Left ventricle myocardium superior (tissue), 1 donor: ENCODE measurements around the gene ANG. TPM values are rescaled to one million over a fixed set of nuclear protein-coding genes. Genes with fewer than 3 reads are reported as not detected.

Experiments used
- ATAC-seq: fragments of 200-7000 bp; cut with Tn5 transposase; one replicate; pipeline ENCODE4 v1.9.1; 2020; ENCODE audit warnings: mild to moderate bottlenecking, moderate library complexity
- DNase-seq: peaks from one replicate; pipeline ENCODE4 v3.0.0-alpha.2; 2020
- intact Hi-C: fragments of 100-400 bp; cut with micrococcal nuclease; formaldehyde crosslinking; loops from one replicate; pipeline ENCODE4 v1.11.0; 2022
- total RNA-seq: library from RNA; stranded (reverse); fragmentation: NEBNext Ultra II Directional; extraction: Animal tissue kit (Norgen Biotek cat#: 25700); gene quantifications from one replicate; pipeline ENCODE4 v1.2.1, GENCODE V29; 2021
- donor health status: DM: no; HTN: yes; CAD: no; lungs with severe emphysema.

The ANG gene
- total RNA-seq, 1 donor from 2014 or later = 4.0 TPM

- ATAC-seq = no peak
- DNase-seq = no peak
- intact Hi-C loops = no loop called here
These were observed 19.6 kb upstream of the ANG start for GRCh38 chr14:20668969-20669368.

DNA sequence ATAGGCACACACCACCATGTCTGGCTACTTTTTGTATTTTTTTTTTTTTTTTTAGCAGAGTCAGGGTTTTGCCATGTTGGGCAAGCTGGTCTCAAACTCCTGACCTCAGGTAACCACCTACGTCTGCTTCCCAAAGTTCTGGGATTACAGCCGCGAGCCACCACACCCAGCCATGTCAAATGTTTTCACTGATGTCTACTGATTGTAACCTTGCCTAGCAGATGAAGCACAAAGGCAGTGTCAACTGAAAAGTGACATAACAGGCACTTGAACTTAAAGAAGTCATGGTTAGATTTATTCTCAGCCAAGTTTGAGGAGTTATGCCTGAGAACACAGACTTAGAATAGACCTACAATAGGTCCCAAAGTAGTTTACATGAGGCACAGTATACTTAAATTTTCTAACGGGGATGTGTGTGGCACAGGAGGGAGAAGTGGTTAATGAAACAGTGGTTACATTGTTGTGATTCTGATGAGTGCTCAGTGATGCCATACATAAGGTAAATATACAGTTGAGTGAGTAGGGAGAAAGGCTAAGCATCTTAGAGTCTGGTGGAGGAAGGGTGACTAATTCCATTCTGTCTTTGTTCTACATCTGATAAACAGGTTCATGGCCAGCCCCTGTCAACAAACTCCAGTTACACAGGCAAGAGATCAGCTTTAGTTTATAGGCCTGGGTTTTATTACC is 16.8 kb upstream of the ANG start:
- DNase-seq (no peak), ATAC-seq (no peak)
- intact Hi-C loops = no loop called here

- intact Hi-C loops = no loop called here
- no peak for DNase-seq
- ATAC-seq = no peak
These were observed 12.9 kb upstream of the ANG start for GRCh38 chr14:20675669-20676068.

- intact Hi-C loops = no loop called here
- DNase-seq = no peak
These were observed 12.5 kb upstream of the ANG start for GRCh38 chr14:20676072-20676471.

GRCh38 chr14:20679907-20680306 is 8.7 kb upstream of the ANG start:
- no peak for DNase-seq
- intact Hi-C loops = loop anchor here (5.0 kb wide), 1 partner anchor 68 kb away; no protein-coding TSS in a partner anchor

More at GRCh38 chr14:20676072-20676471, 12.5 kb upstream of the ANG start:
- ATAC-seq = no peak

GRCh38 chr14:20680363-20680762 is 8.2 kb upstream of the ANG start:
- intact Hi-C loops = loop anchor here (5.0 kb wide), 1 partner anchor 68 kb away; no protein-coding TSS in a partner anchor
- ATAC-seq = no peak
- no peak for DNase-seq

More at GRCh38 chr14:20679907-20680306, 8.7 kb upstream of the ANG start:
- no peak for ATAC-seq

DNA sequence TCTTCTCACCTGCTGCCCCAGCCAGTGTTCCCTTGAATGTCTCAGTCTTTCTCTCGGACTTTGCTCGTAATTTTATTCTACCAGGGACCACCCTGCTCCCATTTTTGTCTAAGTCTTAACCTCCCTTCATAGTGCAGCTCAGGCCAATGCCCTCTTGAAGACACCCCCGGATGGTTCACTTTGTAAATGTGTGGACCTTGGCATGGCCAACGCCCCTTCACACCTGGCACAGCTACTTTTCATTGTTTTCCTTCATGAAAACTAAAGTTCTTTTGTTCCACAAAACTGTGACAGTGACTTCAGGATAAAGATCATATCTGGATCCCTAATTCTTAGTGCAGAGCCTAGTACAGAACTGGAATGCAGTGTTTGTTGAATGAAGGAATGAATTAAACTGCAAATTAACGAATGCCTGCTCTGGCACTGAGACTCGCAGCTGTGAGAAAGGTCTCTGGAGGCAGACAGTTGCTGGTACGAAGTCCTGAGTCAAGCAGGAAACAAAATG is 7.7 kb upstream of the ANG start:
- intact Hi-C loops = loop anchor here (5.0 kb wide), 1 partner anchor 69 kb away; no protein-coding TSS in a partner anchor
- ATAC-seq (no peak), DNase-seq (no peak)

GRCh38 chr14:20681348-20682126 is 7.0 kb upstream of the ANG start:
- intact Hi-C loops = loop anchor here (5.0 kb wide), 1 partner anchor 69 kb away; no protein-coding TSS in a partner anchor
- ATAC-seq (peak; percentile 56), DNase-seq (peak; percentile 79)

DNA sequence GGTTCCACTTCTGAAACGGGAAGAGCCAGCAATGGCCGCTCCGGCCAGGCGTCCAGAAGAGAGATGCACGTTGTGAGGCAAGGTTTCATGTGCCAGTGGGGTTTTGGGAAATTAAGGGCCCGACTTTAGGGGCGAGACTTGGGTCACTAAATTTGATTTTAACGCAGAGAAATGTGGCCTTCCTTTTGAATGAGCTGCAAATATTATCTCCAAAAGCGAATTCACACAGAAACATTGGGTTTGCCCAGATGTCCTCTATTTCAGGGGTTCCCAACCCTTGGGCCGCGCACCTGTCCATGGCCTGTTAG is 6.5 kb upstream of the ANG start:
- ATAC-seq (no peak), DNase-seq (no peak)
- intact Hi-C loops = loop anchor here (5.0 kb wide), 1 partner anchor 70 kb away; no protein-coding TSS in a partner anchor

- intact Hi-C loops = loop anchor here (5.0 kb wide), 1 partner anchor 70 kb away; no protein-coding TSS in a partner anchor
- ATAC-seq = peak; percentile 89
- peak; percentile 94 for DNase-seq
These were observed 6.0 kb upstream of the ANG start for GRCh38 chr14:20682435-20683124.

- intact Hi-C loops = loop anchor here (5.0 kb wide), 1 partner anchor 71 kb away; no protein-coding TSS in a partner anchor
- DNase-seq (peak; percentile 80), ATAC-seq (peak; percentile 57)
These were observed 5.3 kb upstream of the ANG start for GRCh38 chr14:20683125-20683890.

GRCh38 chr14:20683891-20684661 is 4.5 kb upstream of the ANG start, which contains the start of gene RNASE4:
TSS of gene RNASE4 (plus strand) at chr14:20684560. CDS start at chr14:20699372, 14,812 bp downstream.
- ATAC-seq (peak; percentile 58), DNase-seq (peak; percentile 91)
- intact Hi-C loops = loop anchor here (5.0 kb wide), 1 partner anchor 72 kb away; no protein-coding TSS in a partner anchor

DNA sequence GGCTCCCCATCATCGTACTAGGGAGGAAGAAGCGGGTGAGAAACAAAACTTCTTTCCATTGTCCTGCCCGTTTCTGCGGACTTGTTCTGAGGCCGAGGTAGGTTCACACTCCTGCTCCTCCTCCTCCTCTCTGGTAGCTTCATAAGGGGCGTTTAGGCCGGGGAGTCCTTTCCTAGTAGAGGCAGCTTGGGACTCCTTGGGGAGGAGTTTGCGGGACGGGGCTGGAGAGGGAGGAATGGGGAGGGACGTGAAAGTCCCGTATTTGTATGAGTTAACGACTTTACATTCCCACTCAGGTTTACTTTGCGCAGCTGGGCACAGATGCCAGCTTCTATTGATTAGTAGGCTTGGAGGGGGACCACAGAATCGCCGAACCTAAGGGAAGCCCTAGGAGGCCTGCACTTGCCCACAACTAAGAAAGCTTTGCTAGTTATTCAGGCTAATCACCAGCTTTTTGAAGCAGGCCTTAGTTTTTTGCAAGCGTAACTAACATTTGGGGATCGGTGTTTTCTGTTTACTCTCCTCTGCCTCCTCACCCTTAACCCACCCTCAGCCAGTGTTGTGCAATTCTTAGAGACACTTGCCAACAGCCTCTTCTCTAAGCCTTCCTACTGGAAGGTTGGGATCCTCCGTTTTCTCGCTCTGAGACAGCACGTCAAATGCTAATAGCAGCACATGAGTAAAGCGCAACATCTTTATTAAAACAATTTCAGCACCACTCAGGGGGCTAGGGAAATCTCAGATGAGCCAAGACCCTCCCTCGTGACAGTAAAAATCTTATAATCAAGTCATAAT is 3.7 kb upstream of the ANG start:
- no peak for ATAC-seq
- DNase-seq = peak; percentile 47
- intact Hi-C loops = loop anchor here (5.0 kb wide), 1 partner anchor 73 kb away; no protein-coding TSS in a partner anchor

- ATAC-seq = no peak
- no peak for DNase-seq
- intact Hi-C loops = no loop called here
These were observed 2.0 kb upstream of the ANG start for GRCh38 chr14:20686386-20687143.

DNA sequence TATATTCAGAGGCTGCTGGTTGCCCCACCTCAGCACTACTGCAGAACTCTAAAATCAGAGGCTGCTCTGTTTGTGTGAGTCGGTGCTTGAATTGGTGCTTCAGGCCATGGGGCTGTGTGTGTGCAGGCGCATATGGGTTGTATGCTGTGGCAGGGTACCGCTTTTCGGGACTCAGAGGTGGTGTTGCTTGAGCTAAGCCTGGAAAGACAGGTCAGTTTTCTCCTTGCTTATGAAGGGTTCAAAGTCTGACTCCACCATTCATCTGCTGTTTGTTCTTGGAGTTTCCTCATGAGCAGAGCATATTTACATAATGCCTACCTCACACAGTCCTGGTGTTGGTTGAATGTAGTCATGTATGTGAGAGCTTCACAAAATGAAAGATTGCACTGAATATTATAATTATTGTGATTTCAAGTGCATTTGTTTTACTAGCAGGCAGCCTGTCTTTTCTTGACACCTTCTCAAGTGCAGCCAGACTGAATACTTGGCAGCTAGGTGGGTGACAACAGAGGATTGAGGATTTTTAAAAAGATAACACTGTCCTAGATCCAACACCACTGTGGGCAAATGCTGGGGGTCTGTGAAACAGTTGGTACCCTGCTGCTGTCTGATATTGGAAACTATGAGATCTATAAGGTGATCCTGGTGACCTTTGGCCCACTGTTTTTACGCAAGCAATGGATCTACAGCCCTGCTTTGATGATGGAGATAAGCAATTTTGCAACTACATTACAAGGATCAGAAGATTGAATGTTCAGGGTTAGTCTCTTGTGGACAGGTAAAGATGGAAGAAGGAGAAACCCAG is 1.0 kb upstream of the ANG start:
- no peak for DNase-seq
- intact Hi-C loops = no loop called here
- no peak for ATAC-seq
